ENCODE data around the gene CLDN5.
"Not testable (repeated sequence)": the region's sequence is repeated elsewhere in the genome, so short reads cannot be mapped to it uniquely, and the experiment has no call there.

Gene CLDN5

GRCh38 chr22:19524170-19525115 is at the start of gene CLDN5:
CLDN5 (minus strand) TSS chr22:19524410; CDS start chr22:19524255, 155 bp downstream.
- no peak for FAIRE-seq

DNA sequence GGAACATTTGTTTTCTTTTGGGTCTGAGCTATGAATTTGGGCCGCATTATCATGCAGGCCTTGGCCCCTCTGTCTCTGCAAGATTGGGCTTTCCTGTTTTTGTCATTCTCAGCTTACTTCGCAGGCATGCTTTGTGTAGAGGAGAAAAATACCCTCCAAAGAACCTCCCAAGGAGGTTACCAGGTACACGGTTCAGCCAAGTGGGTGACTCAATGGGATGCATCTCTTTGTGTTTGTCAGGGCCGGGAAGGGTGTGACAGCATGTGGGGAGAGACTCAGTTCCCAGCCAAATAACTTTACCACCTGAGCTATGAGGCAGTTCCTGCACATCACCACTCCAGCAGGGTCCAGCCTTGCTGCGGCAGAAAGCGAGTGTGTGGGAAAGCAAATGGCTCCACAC is 47.8 kb upstream of the CLDN5 start:
- FAIRE-seq, result no peak

DNA sequence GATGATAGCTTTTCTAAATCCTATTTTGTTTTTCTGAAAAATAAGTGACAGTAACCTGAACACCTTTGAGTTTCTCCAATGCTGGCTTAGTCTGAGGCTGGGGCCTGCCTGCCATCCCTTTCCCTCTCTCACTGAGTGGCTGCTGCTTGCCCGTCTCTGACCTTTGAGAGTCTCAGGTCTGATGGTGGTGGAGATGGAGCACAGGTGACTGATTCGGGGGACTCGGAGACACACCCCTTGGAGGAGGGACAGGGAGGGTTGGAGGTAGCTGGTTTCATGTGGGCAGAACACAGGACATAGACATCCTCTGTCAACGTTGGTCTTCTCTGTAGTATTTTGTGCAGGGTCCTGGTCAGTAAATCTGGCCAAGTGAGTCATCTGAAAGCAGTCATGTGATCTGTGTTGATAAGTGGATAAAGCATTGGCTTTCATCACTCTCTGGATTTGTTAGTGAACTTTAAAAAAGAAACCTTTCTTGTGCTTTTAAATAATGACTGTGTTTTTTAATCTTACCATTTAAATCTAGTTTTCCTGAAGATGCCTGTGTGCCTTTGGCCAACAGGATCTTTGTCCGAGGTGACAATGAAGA is 47.1 kb upstream of the CLDN5 start:
- no peak for FAIRE-seq

DNA sequence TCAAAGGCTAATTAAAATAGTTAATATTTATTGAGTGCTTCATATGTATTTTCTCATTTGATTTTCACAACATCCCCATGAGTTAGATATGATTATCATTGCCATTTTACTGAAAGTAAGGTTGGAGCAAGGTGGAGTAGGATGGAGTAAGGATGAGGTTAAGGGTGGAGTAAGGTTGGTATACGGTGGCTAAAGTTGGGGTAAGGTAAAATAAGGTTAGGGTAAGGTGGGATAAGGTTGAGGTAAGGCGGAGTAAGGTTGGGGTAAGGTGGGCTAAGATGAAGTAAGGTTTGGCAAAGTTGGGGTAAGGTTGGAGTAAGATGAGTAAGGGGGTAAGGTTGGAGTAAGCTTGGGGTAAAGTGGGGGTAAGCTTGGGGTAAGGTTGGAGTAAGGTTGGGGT is 45.8 kb upstream of the CLDN5 start:
- no peak for FAIRE-seq

GRCh38 chr22:19569276-19569640 is 45.0 kb upstream of the CLDN5 start:
- no peak for FAIRE-seq

- no peak for FAIRE-seq
Measured at GRCh38 chr22:19568337-19569275, 44.4 kb upstream of the CLDN5 start.

DNA sequence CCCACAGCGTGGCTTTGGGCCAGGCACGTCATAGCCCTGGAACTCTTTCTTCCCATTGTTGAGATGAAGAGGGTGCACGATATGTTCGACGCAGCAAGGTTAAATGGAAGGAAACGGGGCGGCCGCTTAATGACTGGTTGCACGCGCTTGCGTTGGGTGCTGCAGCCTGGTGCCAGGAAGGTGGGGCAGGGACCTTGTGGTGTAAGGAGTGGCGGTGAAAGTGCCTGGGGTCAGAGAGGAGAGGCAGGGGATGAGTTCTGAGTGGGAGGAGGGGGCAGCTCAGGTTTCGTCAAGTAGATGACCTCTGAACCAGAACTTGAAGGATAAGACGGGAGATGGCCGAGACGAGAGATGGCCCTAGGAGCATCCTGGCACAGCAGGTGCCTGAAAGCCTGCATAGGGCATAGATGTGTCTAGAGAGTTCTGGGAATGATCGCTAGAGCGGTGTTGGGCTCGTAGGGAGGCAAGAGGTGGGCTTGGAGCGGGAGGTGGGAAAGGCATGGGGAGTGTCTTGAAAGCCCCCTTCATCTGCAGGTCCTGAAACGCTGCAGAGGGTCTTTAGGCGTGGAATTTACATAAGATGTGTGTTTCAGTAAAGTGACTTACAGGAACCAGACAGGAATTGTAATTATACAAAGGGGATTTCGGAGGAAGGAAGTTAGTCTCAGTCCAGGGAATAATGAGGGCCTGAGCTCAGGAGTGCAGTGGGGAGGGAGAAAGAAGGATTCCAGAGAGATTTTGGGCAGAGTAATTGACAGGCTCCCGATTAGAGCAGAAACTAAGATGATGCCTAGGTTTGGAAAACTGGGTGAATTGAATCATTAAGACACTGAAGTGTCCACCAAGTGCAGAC is 43.2 kb upstream of the CLDN5 start:
- FAIRE-seq, result no peak

DNA sequence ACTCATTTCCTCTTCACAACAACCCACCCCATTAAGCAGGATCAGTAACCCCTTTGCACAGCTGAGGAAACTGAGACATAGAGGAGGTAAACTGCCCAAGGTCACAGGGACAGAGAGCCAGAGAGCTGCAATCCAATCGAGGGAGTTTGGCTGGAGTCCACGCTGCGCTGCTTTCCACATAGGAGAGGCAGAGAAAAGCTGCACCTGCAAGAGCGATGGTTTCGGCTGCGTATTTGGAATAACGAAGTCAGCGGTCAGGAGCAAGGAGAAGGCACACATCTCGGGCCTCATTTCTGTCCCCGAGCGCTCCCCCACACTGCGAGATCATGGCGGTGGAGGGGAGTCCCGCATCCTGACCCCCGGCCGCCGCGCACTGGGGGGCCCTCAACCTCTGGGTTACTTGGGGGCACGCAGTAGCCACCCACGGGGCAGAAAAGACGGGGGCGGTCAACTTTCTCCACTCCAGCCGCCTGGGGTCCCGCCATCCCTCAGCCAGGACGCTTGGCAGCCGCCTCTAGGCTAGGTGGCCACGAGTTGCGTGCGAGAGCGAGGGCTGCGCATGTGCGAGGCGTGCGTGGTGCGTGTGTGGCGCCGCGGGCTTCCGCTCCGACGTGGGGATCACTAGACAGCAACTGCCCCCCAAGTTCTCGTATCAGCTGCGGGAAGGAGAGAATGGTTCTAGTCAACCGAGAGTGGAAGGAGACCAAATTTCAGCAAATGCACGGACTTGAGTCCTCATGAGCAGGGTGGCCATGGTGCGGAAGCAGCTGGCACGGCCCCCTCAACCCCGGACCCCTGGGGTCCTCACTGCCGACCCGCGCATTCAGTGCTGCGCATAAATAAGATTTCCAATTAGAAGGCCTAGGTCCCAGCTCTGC is 42.3 kb upstream of the CLDN5 start:
- no peak for FAIRE-seq

DNA sequence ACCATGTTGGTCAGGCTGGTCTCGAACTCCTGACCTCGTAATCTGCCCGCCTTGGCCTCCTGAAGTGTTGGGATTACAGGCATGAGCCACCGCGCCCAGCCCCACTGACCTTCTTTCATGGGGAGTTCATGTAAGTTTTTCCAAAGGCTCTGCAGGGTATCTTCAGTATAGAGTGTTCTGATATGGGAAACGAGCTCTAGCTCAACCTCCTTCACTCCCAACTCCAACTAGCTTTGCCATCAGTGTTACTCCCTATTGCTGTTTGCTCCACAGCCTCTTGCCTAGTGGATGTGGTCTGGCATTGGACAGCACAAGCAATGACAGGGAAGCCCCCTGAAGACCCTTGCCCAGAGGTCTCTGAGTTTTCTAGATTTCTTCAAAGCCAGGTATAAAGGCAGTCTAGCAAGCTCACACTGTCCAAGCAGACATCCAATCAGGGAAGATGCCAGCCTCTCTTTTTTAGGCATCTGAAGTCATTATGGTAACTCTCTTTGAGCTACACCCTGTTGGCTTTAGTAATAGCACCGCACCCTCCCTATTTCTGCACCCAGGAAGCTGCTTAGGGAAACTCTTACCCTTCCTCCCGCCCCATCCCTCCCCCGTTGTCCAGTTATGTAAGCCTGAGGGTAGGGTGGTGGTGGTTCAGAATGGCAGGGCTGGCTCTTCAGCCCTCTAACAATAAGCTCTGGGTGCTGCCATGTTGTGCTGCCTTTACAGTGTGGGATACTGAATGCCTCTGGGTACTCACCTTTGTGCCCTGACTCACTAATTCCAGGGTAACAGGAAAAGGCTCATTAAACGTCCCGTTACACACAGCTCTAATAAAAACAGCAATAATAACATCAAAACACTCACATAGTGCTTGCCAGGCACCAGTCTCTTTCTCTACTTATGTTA is 41.4 kb upstream of the CLDN5 start:
- no peak for FAIRE-seq

GRCh38 chr22:19559956-19560355 is 35.7 kb upstream of the CLDN5 start:
- no peak for FAIRE-seq

DNA sequence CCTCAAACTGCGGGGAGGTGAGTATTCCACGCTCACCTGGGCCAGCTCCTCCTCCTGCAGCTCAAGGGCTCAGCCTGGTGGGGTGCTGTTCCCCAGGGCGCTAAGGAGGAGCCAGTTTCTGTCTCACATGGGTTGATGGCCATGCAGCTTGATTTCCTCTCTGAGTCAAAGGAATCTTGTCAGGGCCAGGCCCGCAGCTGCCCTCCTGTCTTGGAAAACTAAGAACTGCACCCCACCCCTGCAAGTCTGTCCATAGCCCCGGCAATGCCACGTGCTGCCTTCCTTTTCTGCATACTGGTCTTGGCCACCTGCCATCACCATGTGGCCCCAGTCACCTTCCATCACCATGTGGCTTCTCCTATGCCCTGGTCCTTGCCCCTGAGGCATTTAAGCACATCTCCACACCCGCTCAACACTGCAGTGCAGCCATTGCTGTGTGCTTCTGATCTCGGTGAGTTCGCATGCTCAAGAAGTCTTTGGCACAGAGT is 35.2 kb upstream of the CLDN5 start:
- no peak for FAIRE-seq

GRCh38 chr22:19556963-19557545 is 32.8 kb upstream of the CLDN5 start:
- no peak for FAIRE-seq

- no peak for FAIRE-seq
Measured at GRCh38 chr22:19555651-19556050, 31.4 kb upstream of the CLDN5 start.

GRCh38 chr22:19554834-19555404 is 30.7 kb upstream of the CLDN5 start:
- FAIRE-seq, result no peak

GRCh38 chr22:19553201-19553600 is 29.0 kb upstream of the CLDN5 start:
- FAIRE-seq, result no peak

- FAIRE-seq, result no peak
Measured at GRCh38 chr22:19550382-19550781, 26.2 kb upstream of the CLDN5 start.

DNA sequence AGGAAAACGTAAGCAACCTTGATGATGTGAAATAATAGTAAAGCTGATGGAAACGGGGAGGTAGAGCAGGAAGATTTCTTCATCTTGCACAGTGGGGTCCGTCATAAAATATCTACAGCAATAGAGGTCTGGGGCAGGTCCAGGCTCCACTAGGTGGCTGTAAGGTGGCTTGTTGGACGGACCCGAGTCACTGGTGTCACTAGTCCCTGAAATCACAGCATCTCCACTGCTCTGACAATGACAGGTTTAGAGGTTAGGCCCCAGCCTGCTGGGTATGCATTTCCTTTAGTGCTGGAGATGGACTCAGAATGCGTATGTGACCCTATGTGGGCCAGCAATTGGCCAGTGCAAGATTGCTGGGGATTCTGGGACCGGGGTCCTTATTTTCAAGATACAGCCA is 25.2 kb upstream of the CLDN5 start:
- no peak for FAIRE-seq

DNA sequence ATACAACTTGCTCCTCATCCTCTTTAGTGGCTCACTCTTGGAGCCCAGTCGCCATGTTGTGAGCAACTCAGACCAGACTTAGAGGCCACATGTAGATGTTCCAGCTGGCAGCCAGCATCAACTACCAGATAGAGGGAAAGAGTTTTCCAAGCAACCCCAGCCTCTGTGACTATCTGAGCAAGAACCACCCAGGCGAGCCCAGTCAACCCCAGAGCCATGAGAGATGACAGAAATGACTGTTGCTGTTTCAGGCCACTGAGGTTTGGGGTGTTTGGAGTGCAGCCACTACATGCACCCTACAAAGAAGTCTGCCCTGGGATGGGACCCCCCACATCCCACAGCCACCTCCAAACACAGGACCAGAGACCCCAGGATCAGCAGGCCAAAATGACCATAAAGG is 24.8 kb upstream of the CLDN5 start:
- no peak for FAIRE-seq

DNA sequence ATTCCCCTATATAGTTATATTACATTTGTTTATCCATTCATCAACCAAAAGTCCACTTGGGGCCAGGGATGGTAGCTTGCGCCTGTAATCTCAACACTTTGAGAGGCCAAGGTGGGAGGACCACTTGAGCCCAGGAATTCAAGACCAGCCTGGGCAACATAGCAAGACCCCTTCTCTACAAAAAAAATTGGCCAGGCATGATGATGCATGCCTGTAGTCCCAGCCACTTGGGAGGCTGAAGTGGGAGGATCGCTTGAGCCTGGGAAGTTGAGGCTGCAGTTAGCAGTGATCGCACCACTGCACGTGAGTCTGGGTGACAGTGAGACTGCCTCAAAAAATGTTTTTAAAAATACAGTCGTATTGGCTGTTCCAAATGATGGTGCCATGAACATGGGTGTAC is 24.2 kb upstream of the CLDN5 start:
- not testable (repeated sequence) for FAIRE-seq

All from TTC549 (cell line).